SH-SY5Y (cell line): ENCODE results near the gene KRTAP5-4.

ENCODE experiments used
- GATA2 ChIP-seq: IDR thresholded peaks from 2 replicates; pipeline ENCODE4 v1.6.1; 2011; ENCODE audit warnings: mild to moderate bottlenecking, low read depth, low read length
- GATA3 ChIP-seq: IDR thresholded peaks from 2 replicates; pipeline ENCODE4 v1.6.1; 2011; ENCODE audit warnings: low read depth, mild to moderate bottlenecking, low read length, moderate library complexity

DNA sequence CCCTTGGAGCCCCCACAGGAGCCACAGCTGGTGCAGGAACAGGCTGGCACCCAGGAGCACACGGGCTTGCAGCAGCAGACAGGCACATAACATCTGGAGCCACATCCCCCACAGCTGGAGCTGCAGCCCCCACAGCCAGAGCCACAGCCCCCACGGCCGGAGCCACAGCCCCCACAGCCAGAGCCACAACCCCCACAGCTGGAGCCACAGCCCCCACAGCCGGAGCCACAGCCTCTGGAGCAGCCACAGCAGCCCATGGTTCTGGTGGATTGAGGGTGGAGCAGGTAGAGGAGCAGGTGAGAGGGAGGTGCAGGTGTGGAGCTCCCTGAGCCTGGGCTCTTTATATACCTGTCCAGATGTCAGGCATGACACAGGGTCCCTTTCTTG lies 24.0 kb downstream of the KRTAP5-4 start, which contains the start of gene KRTAP5-2:
- no peak for TF ChIP-seq GATA2
- no peak for TF ChIP-seq GATA3
